ENCODE data around the gene SMIM24.
"Not testable (repeated sequence)": the region's sequence is repeated elsewhere in the genome, so short reads cannot be mapped to it uniquely, and the experiment has no call there.

The SMIM24 gene

DNA sequence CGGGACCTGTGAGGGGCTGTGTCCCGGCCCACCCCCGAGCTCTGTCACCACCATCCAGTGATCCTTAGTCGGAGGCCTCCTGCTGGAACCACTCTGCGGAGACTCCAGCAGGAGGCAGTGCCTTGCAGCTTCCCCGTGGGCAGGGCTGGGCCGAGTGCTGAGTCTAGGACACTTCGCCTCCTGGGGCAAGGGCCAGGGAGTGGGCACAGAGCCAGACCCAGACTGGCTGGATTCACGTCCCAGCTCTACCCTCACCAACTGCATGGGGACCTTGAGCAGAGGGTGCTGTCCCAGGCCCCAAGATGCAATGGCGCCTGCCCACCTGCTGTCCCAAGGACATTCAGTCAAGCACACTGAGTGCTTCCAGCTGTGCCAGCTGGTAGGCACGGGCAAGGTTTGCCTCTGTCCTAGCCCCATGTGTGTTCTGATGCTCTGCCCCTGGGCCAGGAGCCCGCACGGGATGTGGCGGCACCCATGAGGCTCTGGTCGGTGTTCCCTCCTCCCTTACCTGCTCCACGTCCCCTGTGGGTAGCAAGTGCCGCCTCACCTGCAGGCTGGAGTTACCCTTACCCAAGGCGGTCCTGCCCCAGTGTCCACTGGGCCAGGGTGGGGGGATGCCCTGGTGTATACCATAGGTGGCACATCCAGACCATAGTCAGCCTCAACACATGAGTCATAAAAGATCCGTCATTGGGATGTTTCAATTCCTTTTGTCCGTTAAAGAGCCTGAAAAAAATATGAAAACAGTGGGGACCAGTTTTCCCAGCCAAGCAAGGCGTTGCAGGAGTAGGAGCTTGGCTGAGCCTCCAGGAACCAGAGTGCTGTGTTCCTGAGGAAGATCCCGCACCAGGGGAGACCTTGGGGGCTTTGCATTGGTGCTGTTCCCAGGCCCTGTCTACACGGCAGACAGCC is 33.2 kb upstream of the SMIM24 start:
- no peak for DNase-seq

DNA sequence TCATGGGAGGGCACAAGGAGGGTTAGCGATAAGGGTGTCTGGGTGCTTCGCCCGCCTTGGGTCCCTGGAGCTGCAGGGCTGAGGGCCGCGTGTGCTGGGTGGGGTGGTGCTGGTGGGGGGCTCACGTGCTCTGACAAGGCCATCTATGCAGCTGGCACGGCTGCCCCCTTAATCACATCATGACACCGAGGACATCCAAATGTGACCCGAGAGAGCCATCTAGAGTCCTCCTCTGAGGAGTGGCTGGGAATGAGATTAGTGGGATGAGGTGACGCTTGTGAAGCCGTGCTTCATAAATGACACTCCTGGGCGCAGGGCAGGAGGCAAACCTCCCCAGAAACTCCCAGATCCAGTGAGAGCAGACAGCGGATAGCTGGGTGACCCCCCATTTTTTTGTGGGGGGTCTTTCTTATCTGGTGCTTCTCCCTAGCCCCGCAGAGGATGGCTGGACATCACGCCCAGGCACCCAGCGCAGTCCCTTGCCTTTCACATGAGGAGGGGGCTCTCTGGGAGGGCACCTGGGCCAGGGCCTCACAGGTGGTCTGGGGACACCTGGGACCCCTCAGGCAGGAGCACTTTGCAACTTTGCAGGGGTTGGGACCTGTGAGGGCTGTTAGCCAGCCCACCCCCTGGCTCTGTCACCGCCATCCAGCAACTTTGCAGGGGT is 32.4 kb upstream of the SMIM24 start:
- DNase-seq, result no peak

DNA sequence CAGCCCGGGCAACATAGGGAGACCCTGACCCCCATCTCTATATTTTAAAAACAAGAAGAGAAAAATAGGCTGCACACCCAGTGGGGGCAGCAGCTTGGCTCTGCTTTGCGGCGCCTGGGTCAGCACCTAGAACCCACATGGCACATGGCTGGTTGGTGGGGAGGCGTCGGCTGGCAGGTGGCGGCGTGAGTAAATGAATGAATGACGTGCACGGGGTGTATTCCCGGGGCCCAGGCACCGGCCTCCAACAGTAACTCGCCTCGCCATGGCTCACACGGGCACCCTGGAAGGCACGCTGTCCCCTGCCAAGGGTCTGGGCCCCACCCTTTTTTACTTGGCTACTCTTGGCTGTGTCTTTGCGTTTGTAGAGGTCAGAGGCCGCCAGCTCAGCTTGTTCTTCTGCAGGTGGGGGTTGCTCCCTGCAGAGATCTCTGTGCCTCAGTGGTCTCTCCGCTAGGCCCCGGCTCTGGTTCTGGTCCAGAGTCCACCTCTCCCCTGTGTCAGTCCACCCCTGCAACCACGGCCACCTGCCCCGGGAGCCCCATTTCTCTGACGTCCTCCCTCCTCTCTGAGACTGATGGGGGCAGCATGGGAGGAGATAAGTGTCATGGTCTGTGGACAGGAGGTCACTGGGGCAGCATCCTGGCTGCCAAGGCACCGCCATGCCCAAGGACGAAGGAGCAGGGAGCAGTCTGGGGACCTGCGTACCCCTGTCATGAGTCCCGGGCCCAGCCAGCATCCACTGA is 31.4 kb upstream of the SMIM24 start:
- DNase-seq, result no peak

DNA sequence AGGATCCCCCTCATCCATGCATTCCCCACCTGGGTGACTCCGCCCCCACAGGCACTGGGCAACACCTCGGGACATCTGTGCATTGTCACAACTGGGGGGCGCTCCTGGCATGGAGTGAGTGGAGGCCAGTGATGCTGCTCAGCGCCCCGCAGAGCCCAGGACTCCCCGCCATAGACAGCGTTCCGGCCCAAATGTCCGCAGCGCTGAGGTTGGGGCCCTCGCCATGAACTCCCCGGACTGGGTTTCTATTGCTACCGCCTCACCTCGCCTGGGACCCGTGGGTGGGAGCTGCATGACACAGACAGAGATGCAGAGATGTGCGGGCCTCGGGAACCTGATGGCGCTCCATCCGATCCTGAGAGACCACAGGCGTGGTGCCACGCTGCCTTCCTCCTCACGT is 30.4 kb upstream of the SMIM24 start:
- no peak for DNase-seq

DNA sequence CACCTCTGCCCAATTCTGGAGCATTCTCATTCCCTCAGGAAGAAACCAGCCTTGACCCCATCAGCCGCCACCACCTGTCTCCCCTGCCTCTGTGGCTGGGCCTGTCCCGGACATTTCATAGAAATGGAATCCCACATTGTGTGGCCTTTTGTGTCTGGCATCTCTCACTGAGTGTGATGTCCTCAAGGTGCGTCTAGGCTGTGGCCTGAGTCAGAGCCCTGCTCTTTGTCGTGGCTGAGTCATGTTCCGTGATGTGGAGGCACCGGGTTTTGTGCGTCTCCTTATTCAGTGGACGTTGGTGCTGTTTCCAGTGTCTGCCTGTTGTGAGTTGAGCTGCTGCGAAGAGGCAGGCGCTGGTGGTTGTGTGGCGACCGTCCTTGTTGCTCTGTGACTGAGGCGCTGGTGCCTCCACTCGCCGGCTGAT is 29.3 kb upstream of the SMIM24 start:
- no peak for DNase-seq

DNA sequence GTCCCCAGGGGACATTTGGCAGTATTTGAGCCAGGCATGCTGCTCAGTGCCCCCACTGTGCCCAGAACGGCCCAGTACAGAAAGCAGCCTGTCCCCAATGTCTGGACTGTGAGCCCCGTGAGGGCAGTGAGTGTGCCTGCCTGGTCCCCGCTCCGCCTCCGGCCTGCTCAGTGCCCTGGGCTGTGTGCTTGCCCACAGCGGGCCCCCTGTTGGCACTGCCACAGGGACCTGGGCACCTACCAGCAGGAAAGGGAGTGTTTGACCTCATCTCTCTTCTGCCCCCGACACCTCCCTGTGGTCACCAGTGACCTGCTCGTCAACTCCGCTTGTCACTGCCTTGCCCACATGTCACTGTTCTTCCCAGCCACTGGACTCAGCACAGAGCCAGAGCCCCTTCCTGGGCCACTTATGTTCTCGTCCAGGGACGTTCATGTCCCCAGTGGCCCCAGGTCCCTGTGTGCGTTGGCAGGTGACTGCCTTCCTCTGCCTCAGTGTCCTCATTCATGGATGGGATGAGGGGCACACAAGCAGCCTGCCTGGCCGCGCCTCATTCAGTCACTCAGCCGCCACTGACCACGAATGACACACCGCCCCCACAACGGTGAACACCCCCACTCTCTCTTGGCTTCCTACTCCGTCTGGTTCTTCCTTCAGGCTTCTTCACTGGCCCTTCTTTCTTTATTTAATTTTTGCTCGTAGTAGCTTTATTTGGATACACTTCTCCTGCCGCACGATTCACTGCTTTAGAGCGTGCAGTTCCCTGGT is 28.6 kb upstream of the SMIM24 start:
- no peak for DNase-seq

DNA sequence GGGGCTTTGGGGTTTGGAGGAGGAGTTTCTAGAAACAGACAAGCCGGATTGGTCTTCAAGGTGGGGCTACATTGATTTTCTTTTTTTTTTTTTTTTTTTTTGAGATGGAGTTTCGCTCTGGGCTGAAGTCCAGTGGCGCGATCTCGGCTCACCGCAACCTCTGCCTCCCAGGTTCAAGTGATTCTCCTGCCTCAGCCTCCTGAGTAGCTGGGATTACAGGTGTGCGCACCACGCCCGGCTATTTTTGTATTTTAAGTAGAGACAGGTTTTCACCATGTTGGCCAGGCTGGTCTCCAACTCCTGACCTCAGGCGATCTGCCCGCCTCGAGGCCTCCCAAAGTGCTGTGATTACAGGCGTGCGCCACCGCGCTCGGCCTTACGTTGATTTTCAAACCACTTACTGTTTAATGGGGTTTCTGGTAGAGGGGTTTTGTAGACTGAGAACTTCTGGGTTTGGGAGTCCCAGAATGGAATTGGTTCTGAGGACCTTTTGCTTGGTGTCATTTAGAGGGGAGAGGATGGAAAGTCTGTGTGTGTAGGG is 27.9 kb upstream of the SMIM24 start:
- not testable (repeated sequence) for DNase-seq

DNA sequence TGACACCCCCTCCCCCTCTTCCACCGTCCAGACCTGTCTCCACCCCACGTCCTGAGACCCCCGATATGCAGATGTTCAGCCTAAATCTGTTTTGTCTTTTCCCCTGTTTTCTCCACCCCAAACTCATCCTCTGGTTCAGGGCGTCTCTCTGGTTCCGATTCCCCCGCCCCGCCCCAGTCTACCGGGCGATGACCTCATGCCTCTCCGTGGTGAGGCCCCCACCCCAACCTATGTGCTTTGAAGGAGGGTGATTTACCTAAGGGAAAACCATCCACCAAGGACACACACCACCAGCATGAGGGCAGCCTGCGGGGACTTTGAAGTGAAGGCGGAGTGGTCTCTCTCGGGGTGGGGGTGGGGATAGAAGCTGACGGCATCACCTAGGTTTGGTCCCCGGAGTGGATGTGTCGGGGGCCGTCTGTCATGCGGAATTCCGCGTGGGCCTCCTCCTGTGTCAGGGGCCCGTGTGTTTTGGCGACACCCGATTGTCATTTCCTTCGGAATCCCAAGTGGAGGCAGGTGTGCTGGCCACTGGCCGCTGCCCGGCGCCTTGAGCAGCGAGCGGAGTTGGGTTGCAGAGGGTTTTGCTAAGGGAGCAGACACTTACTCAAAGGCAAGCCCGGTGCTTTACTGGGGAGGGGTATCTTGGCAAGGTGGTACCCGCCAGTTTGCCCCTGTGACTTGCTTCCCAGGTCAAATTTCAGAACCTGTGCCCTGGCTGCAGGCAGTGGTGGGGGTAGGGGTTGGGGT is 27.2 kb upstream of the SMIM24 start:
- peak; percentile 9 to 50 (median 31) for DNase-seq

DNA sequence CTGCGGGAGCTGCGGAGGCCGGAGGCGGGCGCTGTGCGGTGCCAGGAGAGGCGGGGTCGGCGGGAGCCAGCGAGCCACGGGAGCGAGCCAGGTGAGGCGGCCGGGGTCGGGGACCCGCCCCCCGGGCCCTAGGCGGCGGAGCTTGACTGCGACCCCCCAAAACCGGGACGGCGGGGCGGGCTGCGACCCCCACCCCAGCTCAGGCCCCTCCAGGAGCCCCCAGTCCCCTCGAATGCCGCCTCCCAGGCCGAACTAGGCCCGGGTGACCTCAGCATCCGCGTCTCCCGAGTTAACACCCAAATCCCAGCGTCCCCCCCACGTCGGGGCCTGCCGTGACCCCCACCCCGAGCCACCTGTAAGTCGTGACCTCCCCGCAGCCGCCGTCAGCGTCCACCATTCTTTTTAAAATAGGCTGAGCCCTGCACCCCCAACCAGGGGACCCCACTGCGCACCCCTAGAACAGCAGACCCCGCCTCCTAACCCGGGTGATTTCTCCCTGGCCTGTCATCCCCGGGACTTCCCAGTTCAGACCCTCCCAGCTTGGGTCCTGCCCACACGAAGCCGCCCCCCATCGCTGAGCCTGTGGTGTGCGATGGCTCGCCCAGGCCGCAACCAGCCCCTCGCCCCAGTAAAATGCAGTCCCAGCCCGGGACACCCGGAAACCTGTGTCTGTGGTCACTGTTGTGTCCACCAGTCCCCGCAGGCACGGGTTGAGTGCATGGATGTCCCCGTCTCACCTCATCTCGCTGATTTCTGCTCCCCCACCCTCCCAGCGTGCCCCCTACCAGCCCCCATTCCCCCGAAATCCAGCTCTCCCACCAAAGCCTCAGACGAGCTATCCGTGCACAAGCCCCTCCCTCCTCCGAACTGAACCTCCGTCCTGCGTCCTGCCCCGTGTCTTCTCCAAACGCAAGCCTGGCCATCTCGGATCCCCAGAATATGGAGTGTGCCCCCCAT is 26.3 kb upstream of the SMIM24 start:
- peak in 2 of 3 experiments; percentile 28 to 48 for DNase-seq

DNA sequence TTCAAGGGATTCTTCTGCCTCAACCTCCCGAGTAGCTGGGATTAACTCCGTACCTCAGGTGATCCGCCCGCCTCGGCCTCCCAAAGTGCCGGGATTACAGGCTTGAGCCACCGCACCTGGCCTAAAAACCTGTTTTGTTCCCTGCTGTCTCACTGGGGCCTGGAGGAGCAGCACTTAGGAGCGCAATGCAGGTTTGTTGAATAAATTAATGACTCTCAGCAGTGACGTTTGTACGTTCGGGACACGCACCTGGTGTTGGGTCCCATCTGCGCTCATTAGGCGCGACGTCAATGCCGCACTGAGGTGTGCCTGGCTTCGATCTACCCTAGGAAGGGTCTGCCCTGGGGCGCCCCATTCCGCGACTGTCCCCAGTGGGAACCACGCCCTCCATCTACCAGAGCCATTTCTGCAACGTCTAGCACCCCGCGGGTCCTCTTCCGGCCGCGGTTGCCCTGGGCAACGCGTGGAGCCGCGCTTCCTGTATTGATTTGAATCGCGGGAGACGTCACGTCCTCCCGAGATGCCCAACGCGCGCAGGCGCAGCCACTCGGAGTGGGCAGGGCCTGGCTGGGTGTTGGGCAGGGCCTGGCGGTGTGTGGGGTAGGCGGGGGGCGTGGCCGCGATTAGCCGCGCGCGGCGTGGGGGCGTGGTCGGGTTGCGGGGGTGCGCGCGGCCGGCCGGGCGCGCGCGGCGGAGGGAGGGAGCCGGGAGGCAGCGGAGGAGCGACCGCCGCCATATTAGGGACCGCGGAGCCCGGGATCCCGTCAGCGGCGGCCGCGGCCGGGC is 25.5 kb upstream of the SMIM24 start, which contains the start of gene FZR1:
FZR1 (plus strand) TSS at position 714 of the 786 bp plus-strand sequence. CDS start 16,679 bp downstream, outside the sequence.
- peak; percentile 100 for DNase-seq

DNA sequence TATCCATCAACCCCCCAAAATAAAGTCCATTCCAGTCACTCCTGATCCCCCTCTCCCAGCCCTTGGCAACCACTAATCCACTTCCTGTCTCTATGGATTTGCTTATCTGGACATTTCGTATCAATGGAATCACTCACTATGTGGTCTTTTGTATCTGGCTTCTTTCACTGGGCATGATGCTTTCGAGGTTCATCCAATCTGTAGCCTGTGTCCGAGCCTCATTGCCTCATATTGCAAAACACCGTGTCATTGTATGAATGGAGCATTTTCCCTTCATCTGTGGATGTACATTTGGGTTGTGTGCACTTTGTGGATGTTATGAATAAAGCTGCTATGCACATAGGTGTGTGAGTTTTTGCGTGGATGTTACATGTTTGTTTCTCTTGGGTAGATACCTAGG is 24.4 kb upstream of the SMIM24 start:
- peak in 1 of 3 experiments; percentile 38 for DNase-seq

DNA sequence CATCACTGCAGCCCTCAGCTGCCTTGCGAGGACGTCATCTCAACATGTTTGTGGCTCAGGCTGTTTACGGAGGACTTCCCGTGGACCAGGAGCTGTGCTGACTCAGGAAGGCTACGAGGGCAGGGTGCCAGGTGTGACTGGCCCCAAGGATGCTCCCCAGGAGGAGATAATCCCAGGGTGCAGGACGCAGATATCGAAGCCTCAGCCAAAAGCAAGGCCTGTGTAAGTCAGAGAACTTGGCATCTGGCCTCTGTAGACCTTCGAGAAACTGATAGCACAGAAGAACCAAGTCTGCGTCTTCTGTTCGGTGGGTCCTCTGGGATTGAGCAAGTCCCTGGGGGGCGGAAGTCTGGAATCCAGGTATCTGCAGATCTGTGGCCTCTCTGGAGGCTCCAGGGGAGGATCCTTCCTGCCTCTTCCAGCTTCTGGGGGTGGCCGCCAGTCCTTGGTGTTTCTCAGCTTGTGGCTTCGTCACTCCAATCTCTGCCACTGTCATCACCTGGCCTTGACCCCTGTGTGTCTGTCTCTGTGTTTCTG is 22.8 kb upstream of the SMIM24 start:
- no peak for DNase-seq

DNA sequence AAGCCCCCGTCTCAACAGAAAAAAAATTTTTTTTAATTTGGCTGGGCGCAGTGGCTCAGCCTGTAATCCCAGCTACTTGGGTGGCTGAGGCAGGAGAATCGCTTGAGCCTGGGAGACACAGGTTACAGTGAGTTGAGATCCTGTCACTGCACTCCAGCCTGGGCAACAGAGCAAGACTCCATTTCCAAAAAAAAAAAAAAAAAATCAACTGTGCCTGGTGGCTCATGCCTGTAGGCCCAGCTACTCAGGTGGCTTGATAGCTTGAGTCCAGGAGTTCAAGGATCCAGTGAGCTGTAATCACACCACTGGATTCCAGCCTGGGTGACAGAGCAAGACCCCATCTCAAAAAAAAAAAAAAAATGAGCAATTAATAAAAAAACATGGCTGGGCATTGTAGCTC is 21.5 kb upstream of the SMIM24 start:
- DNase-seq, result no peak

DNA sequence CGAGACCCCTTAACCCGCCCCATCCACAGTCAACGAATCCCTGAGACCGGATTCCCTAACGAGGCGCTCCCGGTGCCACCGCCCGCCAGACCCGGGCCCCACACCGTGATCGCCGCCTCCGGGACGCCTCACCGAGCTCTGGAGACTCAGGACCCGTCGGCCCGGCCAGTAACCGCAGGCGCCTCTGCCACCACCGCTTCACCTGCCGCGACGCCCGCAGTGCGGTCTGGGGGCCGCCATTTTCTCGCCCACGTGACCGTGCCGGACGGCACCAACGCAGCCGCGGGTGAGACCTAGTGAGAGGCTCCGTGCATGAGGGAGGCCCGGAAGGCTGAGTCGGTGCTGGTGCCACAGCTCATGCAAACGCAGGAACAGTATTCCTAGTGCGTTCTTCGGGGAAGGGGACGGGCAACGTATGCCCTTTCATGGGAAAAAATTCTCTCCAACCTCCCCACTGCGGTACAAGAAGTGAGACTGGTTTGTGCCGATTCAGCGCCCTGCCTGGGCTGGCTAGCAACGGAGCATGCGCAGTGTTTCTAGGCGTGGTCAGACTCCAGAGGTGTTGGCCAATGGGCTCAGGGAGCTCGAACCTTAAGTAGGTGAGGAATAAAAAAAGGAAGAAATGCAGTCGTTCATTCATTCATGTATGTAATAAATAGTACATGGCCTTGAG is 20.2 kb upstream of the SMIM24 start, which contains the start of gene DOHH:
DOHH (minus strand) TSS at position 246 of the 673 bp plus-strand sequence. CDS start 3,860 bp downstream, outside the sequence.
- DNase-seq, result peak; percentile 98 to 99 (median 99)

DNA sequence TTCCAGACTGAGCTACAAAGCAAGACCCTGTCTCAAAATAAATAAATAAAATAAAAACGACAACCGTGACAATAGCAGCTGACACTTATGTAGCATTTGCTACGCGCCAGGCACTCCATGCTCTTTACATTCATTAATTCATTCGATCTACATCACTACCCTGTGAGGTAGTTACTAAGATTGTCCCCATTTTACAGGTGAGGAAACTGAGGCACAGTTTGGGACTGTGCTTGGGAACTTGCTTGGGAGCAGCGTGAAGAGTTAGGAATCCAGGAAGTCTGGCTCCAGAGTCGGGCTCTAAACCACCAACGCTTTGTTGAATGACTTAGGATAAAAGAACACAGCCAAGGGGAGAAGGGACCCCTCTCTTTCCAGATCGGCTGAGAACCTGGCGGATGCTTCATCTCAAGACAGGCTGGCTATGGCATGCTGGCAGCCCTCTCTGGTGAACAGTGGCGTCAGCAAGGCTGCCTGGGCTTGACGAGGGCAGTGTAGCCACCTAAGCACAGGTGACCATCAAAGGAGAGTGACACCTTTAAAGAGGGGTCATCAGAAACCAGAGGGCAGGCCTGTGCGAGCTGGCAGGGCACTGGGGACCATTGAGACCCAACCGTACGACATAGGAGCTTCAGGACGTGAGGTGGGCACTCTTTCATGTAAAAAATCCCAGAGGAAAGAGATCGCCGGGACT is 19.6 kb upstream of the SMIM24 start:
- DNase-seq, result peak in 1 of 3 experiments; percentile 51

DNA sequence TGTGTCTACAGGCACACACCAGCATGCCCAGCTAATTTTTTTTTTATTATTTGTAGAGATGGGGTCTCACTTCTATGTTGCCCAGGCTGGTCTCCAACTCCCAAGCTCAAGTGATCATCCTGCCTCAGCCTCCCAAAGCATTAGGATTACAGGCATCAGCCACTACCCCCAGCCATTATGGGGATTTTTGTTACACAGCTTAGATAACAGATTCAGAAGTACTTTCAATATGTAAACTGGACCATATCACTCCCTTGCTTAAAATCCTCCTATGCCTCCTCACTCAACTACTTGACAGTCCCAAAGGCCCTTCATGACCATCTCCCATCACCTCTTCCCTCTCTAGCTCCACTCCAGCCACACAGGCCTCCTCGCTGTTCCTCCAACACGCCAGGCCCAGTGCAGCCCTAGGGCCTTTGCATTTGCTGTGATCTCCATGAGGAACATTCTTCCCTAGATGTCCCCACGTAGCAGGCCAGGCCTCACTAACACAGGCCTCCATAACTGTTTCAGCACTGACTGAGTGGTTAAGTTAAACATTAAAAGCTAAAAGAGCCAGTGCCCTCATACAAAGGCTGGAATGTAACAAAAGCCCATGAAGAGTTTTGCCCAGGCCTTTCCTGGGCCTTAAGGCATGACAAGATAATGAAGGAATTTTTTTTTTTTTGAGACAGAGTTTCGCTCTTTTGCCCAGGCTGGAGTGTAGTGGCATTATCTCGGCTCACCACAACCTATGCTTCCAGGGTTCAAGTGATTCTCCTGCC is 17.6 kb upstream of the SMIM24 start:
- DNase-seq, result no peak

All from NCI-H1417 (cell line).